ENCODE results near the gene ERCC6.

GRCh38 chr10:49500412-49500811 lies 38.5 kb downstream of the ERCC6 start:
- TF ChIP-seq, protein P1, sequence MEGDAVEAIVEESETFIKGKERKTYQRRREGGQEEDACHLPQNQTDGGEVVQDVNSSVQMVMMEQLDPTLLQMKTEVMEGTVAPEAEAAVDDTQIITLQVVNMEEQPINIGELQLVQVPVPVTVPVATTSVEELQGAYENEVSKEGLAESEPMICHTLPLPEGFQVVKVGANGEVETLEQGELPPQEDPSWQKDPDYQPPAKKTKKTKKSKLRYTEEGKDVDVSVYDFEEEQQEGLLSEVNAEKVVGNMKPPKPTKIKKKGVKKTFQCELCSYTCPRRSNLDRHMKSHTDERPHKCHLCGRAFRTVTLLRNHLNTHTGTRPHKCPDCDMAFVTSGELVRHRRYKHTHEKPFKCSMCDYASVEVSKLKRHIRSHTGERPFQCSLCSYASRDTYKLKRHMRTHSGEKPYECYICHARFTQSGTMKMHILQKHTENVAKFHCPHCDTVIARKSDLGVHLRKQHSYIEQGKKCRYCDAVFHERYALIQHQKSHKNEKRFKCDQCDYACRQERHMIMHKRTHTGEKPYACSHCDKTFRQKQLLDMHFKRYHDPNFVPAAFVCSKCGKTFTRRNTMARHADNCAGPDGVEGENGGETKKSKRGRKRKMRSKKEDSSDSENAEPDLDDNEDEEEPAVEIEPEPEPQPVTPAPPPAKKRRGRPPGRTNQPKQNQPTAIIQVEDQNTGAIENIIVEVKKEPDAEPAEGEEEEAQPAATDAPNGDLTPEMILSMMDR (conservative IDR thresholded peaks at IDR 0.05 in 1 of 2, IDR thresholded peaks at IDR 0.05 in 1 of 2; ENCODE audit: extremely low read depth in 1 of 2, insufficient read depth in 1 of 2, low read depth in 1 of 2, low read length in 2 of 2) = no peak
- no peak for TF ChIP-seq EZH2 (IDR thresholded peaks at IDR 0.05; ENCODE audit: borderline replicate concordance, low read length)
